HepG2 (cell line): ENCODE data around the gene SEMA3B. TPM values are rescaled to one million over a fixed set of nuclear protein-coding genes. Genes with fewer than 3 reads are reported as not detected.

Experiments
- KIAA2018 ChIP-seq: sonication (generic); formaldehyde crosslinking; IDR thresholded peaks from 2 replicates; pipeline ENCODE4 v1.5.0; 2020; ENCODE audit warnings: mild to moderate bottlenecking, missing genetic modification reagents, borderline replicate concordance
- NR2F6 ChIP-seq, 2 experiments: IDR thresholded peaks; 2 replicates each; pipeline ENCODE4 v1.6.1; 2016; ENCODE audit warnings: antibody characterized with exemption in 1 of 2, mild to moderate bottlenecking in 1 of 2
- SAFB2 ChIP-seq: sonication (generic); formaldehyde crosslinking; IDR thresholded peaks from 2 replicates; pipeline ENCODE4 v1.5.1; 2020; ENCODE audit warnings: missing genetic modification reagents, low read depth, mild to moderate bottlenecking, borderline replicate concordance
- SMAD3 ChIP-seq: sonication (generic); formaldehyde crosslinking; IDR thresholded peaks from 2 replicates; pipeline ENCODE4 v1.4.0; 2020; ENCODE audit warnings: missing genetic modification reagents
- TP53 ChIP-seq: sonication (generic); formaldehyde crosslinking; conservative IDR thresholded peaks from 2 replicates; pipeline ENCODE4 v1.4.0; 2020; ENCODE audit warnings: missing genetic modification reagents
- ZNF20 ChIP-seq: sonication (generic); formaldehyde crosslinking; IDR thresholded peaks from 2 replicates; pipeline ENCODE4 v1.4.0; 2020; ENCODE audit warnings: mild to moderate bottlenecking, moderate library complexity, missing genetic modification reagents
- ZNF3 ChIP-seq: IDR thresholded peaks from 2 replicates; pipeline ENCODE4 v1.7.0; 2017; ENCODE audit warnings: inconsistent platforms
- ZNF317 ChIP-seq: sonication (generic); formaldehyde crosslinking; IDR thresholded peaks from 2 replicates; pipeline ENCODE4 v1.5.0; 2020; ENCODE audit warnings: mild to moderate bottlenecking, missing genetic modification reagents
- ZNF367 ChIP-seq: sonication (generic); formaldehyde crosslinking; IDR thresholded peaks from 2 replicates; pipeline ENCODE4 v1.4.0; 2020; ENCODE audit warnings: missing genetic modification reagents, borderline replicate concordance
- polyA plus RNA-seq, 8 experiments: library from polyadenylated mRNA; depleted of rRNA in 3 of 8; stranded (reverse) in 7 of 8; unstranded in 1 of 8; fragments of >200 nt; fragmentation: Illumina TruSeq in 4 of 8; extraction: Trizol in 4 of 8; gene quantifications; 2 replicates each; pipeline versions ENCODE4 v1.2.1 to v1.2.3, GENCODE V29; 2011 to 2016; ENCODE audit warnings: low read depth in 4 of 8, missing spikeins in 1 of 8, mixed read lengths in 1 of 8; ENCODE audit not compliant: insufficient read depth in 1 of 8
- total RNA-seq, 5 experiments: library from RNA; depleted of rRNA; stranded (reverse); fragments of >200 nt; fragmentation: Illumina TruSeq; extraction: Trizol; gene quantifications; 2 replicates each; pipeline ENCODE4 v1.2.3, GENCODE V29; 2016; ENCODE audit warnings: low read depth in 1 of 5
- TF ChIP-seq, protein P1 (sequence below), 2 experiments: sonication (generic) in 1 of 2; formaldehyde crosslinking in 1 of 2; IDR thresholded peaks; 2 replicates each; pipeline versions ENCODE4 v1.5.1 to v1.6.1; 2011 to 2020; ENCODE audit warnings: borderline replicate concordance in 1 of 2, low read depth in 1 of 2, low read length in 1 of 2, mild to moderate bottlenecking in 1 of 2, missing genetic modification reagents in 1 of 2, moderate library complexity in 1 of 2
- TF ChIP-seq, protein P2 (sequence below): sonication (generic); formaldehyde crosslinking; IDR thresholded peaks from 2 replicates; pipeline ENCODE4 v1.4.0; 2020; ENCODE audit warnings: missing genetic modification reagents, mild to moderate bottlenecking, borderline replicate concordance

The SEMA3B gene
- total and polyA plus RNA-seq, 2 of the 13 experiments (the other 11 are each of a cell fraction or from before 2014, with no cell fraction given): 93.2 to 158 TPM

GRCh38 chr3:50272911-50273688 is 4.2 kb downstream of the SEMA3B start (continued):
- no peak for TF ChIP-seq KIAA2018 (CRISPR knock-in tag)
- TF ChIP-seq, protein P1, sequence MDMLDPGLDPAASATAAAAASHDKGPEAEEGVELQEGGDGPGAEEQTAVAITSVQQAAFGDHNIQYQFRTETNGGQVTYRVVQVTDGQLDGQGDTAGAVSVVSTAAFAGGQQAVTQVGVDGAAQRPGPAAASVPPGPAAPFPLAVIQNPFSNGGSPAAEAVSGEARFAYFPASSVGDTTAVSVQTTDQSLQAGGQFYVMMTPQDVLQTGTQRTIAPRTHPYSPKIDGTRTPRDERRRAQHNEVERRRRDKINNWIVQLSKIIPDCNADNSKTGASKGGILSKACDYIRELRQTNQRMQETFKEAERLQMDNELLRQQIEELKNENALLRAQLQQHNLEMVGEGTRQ (IDR thresholded peaks at IDR 0.05; ENCODE audit: low read depth, low read length): no peak
- TF ChIP-seq, protein P1 (CRISPR knock-in tag; IDR thresholded peaks at IDR 0.05; ENCODE audit: borderline replicate concordance): no peak
- TF ChIP-seq NR2F6 (IDR thresholded peaks at IDR 0.05): no peak
- peak; percentile 67; the same call in 1 of the 2 replicates for TF ChIP-seq NR2F6 (CRISPR knock-in tag; IDR thresholded peaks at IDR 0.05)
- no peak for TF ChIP-seq TP53 (CRISPR knock-in tag)
- TF ChIP-seq ZNF3 (CRISPR knock-in tag): no peak
- TF ChIP-seq ZNF20 (CRISPR knock-in tag): no peak
- 0 out of 2 replicates have a peak, but pooled peaks have one; percentile 63 for TF ChIP-seq SMAD3 (CRISPR knock-in tag)
- peak; percentile 74; the same call in 1 of the 2 replicates for TF ChIP-seq ZNF317 (CRISPR knock-in tag)
- no peak for TF ChIP-seq ZNF367 (CRISPR knock-in tag)
- no peak for TF ChIP-seq SAFB2 (CRISPR knock-in tag)
- TF ChIP-seq, protein P2, sequence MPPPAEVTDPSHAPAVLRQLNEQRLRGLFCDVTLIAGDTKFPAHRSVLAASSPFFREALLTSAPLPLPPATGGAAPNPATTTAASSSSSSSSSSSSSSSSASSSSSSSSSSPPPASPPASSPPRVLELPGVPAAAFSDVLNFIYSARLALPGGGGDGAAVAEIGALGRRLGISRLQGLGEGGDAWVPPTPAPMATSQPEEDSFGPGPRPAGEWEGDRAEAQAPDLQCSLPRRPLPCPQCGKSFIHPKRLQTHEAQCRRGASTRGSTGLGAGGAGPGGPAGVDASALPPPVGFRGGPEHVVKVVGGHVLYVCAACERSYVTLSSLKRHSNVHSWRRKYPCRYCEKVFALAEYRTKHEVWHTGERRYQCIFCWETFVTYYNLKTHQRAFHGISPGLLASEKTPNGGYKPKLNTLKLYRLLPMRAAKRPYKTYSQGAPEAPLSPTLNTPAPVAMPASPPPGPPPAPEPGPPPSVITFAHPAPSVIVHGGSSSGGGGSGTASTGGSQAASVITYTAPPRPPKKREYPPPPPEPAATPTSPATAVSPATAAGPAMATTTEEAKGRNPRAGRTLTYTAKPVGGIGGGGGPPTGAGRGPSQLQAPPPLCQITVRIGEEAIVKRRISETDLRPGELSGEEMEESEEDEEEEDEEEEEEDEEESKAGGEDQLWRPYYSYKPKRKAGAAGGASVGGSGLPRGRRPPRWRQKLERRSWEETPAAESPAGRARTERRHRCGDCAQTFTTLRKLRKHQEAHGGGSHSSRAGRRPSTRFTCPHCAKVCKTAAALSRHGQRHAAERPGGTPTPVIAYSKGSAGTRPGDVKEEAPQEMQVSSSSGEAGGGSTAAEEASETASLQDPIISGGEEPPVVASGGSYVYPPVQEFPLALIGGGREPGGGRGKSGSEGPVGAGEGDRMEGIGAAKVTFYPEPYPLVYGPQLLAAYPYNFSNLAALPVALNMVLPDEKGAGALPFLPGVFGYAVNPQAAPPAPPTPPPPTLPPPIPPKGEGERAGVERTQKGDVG (CRISPR knock-in tag): peak; percentile 93
